WTC11 (cell line): ENCODE results near the gene ARHGAP21. TPM values are rescaled to one million over a fixed set of nuclear protein-coding genes. Genes with fewer than 3 reads are reported as not detected.

Experiments
- ATAC-seq: fragments of 200-7000 bp; cut with Tn5 transposase; 2 replicates; pipeline ENCODE4 v1.10.0; 2021; ENCODE audit warnings: mild to moderate bottlenecking, moderate library complexity
- CTCF ChIA-PET: fragments of 300-600 bp; sonication (Branson Sonifier 250); formaldehyde crosslinking; loops from one replicate; lab custom pipeline; 2021; ENCODE audit warnings: antibody characterized with exemption; lab: Charles Lee
- POLR2A ChIA-PET: fragments of 350-600 bp; sonication (Branson Sonifier 250); formaldehyde crosslinking; loops from one replicate; lab custom pipeline; 2021; ENCODE audit warnings: antibody characterized with exemption; lab: Charles Lee
- DNase-seq: peaks from one replicate; pipeline ENCODE4 v3.0.0; 2021; ENCODE audit warnings: low spot score
- H3K27ac Mint-ChIP-seq: 2 replicates; pipeline ENCODE4 v1.8.0; 2021; ENCODE audit warnings: mixed read lengths
- H3K27me3 Mint-ChIP-seq: 2 replicates; pipeline ENCODE4 v1.8.0; 2021; ENCODE audit warnings: low read depth, mild to moderate bottlenecking, moderate library complexity, mixed read lengths
- H3K36me3 Mint-ChIP-seq: 2 replicates; pipeline ENCODE4 v1.8.0; 2021; ENCODE audit warnings: mixed read lengths
- H3K4me1 Mint-ChIP-seq: 2 replicates; pipeline ENCODE4 v1.8.0; 2022; ENCODE audit warnings: mixed read lengths
- H3K4me3 Mint-ChIP-seq: 2 replicates; pipeline ENCODE4 v1.8.0; 2021; ENCODE audit warnings: mild to moderate bottlenecking, moderate library complexity, mixed read lengths
- H3K9me3 Mint-ChIP-seq: 2 replicates; pipeline ENCODE4 v1.8.0; 2021; ENCODE audit warnings: mixed read lengths
- CBFB ChIP-seq: sonication (generic); formaldehyde crosslinking; IDR thresholded peaks from 2 replicates; pipeline ENCODE4 v1.8.1; 2022; ENCODE audit warnings: mild to moderate bottlenecking, low read depth, missing genetic modification reagents
- CREB1 ChIP-seq: sonication (generic); formaldehyde crosslinking; IDR thresholded peaks from 2 replicates; pipeline ENCODE4 v1.8.0; 2023; ENCODE audit warnings: mild to moderate bottlenecking, missing genetic modification reagents
- CREM ChIP-seq: sonication (generic); formaldehyde crosslinking; IDR thresholded peaks from 2 replicates; pipeline ENCODE4 v1.8.1; 2022; ENCODE audit warnings: mild to moderate bottlenecking, missing genetic modification reagents, moderate library complexity
- ELF4 ChIP-seq: sonication (generic); formaldehyde crosslinking; IDR thresholded peaks from 2 replicates; pipeline ENCODE4 v1.8.1; 2022; ENCODE audit warnings: low read depth, mild to moderate bottlenecking, moderate library complexity, missing genetic modification reagents
- HMGXB4 ChIP-seq: sonication (generic); formaldehyde crosslinking; IDR thresholded peaks from 2 replicates; pipeline ENCODE4 v1.8.1; 2023; ENCODE audit warnings: mild to moderate bottlenecking, moderate library complexity, missing genetic modification reagents
- PREB ChIP-seq: sonication (generic); formaldehyde crosslinking; IDR thresholded peaks from 2 replicates; pipeline ENCODE4 v1.8.1; 2022; ENCODE audit warnings: mild to moderate bottlenecking, missing genetic modification reagents, moderate library complexity, borderline replicate concordance
- RORB ChIP-seq: fragments of 250-450 bp; sonication (Bioruptor Pico); IDR thresholded peaks from 2 replicates; pipeline ENCODE4 v1.9.0; 2021; ENCODE audit warnings: mild to moderate bottlenecking
- TP53 ChIP-seq: sonication (generic); formaldehyde crosslinking; IDR thresholded peaks from 2 replicates; pipeline ENCODE4 v1.8.1; 2023; ENCODE audit warnings: mild to moderate bottlenecking, missing genetic modification reagents
- USF2 ChIP-seq: sonication (generic); formaldehyde crosslinking; IDR thresholded peaks from 2 replicates; pipeline ENCODE4 v1.8.1; 2023; ENCODE audit warnings: mild to moderate bottlenecking, missing genetic modification reagents, moderate library complexity
- ZNF263 ChIP-seq: sonication (generic); formaldehyde crosslinking; IDR thresholded peaks from 2 replicates; pipeline ENCODE4 v1.8.1; 2022; ENCODE audit warnings: low read depth, mild to moderate bottlenecking, moderate library complexity, missing genetic modification reagents
- total RNA-seq: library from RNA; stranded (reverse); gene quantifications from 3 replicates; pipeline ENCODE4 v1.2.3, GENCODE V29; 2021
- TF ChIP-seq, protein P1 (sequence below): sonication (generic); formaldehyde crosslinking; IDR thresholded peaks from 2 replicates; pipeline ENCODE4 v1.8.0; 2023; ENCODE audit warnings: missing genetic modification reagents, mild to moderate bottlenecking, borderline replicate concordance
- TF ChIP-seq, protein P2 (sequence below): fragments of 250-450 bp; sonication (Bioruptor Pico); IDR thresholded peaks from 2 replicates; pipeline ENCODE4 v1.8.0; 2021; ENCODE audit warnings: mild to moderate bottlenecking
- TF ChIP-seq, protein P3 (sequence below): fragments of 250-450 bp; sonication (Bioruptor Pico); conservative IDR thresholded peaks from 2 replicates; pipeline ENCODE4 v1.9.0; 2021; ENCODE audit warnings: mild to moderate bottlenecking
- TF ChIP-seq, protein P4 (sequence below): sonication (generic); formaldehyde crosslinking; IDR thresholded peaks from 2 replicates; pipeline ENCODE4 v1.8.0; 2022; ENCODE audit warnings: mild to moderate bottlenecking, missing genetic modification reagents

The ARHGAP21 gene
- total RNA-seq, 1 experiment from 2014 or later: 33.8 TPM

GRCh38 chr10:24645784-24646183, 77.9 kb downstream of the ARHGAP21 start:
- Mint-ChIP-seq H3K36me3 (no peaks in the 10 kb centered on the region), H3K27me3 (no peaks in the 10 kb centered on the region), H3K4me3 (no peak overlapping the region), H3K4me1 (peaks cover 11% of the 10 kb centered on the region), H3K27ac (no peak overlapping the region), H3K9me3 (no peaks in the 10 kb centered on the region)
- no peak for ATAC-seq
- CTCF ChIA-PET: interaction anchor here (1.1 kb wide), 1 partner anchor 28 kb away, joined by 4 read pairs; no protein-coding TSS in a partner anchor
- TF ChIP-seq PREB (CRISPR knock-in tag) (no peak), CREM (no peak), CBFB (CRISPR knock-in tag) (no peak), CREB1 (no peak), TP53 (CRISPR knock-in tag) (no peak), USF2 (CRISPR knock-in tag) (no peak), ELF4 (CRISPR knock-in tag) (no peak), HMGXB4 (CRISPR knock-in tag) (no peak), ZNF263 (CRISPR knock-in tag) (no peak), RORB (no peak)
- TF ChIP-seq, protein P1, sequence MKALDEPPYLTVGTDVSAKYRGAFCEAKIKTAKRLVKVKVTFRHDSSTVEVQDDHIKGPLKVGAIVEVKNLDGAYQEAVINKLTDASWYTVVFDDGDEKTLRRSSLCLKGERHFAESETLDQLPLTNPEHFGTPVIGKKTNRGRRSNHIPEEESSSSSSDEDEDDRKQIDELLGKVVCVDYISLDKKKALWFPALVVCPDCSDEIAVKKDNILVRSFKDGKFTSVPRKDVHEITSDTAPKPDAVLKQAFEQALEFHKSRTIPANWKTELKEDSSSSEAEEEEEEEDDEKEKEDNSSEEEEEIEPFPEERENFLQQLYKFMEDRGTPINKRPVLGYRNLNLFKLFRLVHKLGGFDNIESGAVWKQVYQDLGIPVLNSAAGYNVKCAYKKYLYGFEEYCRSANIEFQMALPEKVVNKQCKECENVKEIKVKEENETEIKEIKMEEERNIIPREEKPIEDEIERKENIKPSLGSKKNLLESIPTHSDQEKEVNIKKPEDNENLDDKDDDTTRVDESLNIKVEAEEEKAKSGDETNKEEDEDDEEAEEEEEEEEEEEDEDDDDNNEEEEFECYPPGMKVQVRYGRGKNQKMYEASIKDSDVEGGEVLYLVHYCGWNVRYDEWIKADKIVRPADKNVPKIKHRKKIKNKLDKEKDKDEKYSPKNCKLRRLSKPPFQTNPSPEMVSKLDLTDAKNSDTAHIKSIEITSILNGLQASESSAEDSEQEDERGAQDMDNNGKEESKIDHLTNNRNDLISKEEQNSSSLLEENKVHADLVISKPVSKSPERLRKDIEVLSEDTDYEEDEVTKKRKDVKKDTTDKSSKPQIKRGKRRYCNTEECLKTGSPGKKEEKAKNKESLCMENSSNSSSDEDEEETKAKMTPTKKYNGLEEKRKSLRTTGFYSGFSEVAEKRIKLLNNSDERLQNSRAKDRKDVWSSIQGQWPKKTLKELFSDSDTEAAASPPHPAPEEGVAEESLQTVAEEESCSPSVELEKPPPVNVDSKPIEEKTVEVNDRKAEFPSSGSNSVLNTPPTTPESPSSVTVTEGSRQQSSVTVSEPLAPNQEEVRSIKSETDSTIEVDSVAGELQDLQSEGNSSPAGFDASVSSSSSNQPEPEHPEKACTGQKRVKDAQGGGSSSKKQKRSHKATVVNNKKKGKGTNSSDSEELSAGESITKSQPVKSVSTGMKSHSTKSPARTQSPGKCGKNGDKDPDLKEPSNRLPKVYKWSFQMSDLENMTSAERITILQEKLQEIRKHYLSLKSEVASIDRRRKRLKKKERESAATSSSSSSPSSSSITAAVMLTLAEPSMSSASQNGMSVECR (CRISPR knock-in tag): no peak
- TF ChIP-seq, protein P2, sequence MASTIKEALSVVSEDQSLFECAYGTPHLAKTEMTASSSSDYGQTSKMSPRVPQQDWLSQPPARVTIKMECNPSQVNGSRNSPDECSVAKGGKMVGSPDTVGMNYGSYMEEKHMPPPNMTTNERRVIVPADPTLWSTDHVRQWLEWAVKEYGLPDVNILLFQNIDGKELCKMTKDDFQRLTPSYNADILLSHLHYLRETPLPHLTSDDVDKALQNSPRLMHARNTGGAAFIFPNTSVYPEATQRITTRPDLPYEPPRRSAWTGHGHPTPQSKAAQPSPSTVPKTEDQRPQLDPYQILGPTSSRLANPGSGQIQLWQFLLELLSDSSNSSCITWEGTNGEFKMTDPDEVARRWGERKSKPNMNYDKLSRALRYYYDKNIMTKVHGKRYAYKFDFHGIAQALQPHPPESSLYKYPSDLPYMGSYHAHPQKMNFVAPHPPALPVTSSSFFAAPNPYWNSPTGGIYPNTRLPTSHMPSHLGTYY (CRISPR knock-in tag): no peak
- TF ChIP-seq, protein P3, sequence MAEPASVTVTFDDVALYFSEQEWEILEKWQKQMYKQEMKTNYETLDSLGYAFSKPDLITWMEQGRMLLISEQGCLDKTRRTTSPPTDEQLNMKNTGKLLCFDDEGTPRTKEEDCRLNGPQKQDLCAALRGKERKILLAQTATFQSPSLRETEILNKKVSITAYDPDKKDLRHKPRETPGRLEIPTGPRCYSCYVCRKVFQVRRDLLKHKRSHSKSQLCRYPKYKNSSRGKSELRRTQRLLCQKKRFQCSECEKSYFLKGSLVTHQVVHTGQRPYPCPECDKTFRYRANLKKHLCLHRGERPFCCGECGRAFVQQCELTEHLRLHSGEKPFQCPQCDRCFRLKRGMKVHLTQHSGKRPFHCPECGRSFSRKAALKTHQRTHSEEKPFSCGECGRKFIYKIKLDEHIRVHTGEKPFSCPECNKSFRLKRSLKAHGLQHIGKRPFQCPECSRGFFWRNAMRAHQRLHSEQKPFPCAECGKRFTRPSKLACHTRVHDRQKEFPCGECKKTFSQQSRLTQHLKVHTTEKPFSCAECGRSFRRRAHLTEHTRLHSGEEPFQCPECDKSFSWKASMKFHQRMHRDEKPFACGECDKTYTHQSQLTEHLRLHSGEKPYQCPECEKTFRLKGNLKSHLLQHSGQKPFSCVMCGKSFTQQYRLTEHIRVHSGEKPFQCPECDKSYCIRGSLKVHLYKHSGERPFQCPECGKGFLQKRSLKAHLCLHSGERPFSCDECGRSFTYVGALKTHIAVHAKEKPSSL (CRISPR knock-in tag): no peak
- TF ChIP-seq, protein P4, sequence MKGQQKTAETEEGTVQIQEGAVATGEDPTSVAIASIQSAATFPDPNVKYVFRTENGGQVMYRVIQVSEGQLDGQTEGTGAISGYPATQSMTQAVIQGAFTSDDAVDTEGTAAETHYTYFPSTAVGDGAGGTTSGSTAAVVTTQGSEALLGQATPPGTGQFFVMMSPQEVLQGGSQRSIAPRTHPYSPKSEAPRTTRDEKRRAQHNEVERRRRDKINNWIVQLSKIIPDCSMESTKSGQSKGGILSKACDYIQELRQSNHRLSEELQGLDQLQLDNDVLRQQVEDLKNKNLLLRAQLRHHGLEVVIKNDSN (CRISPR knock-in tag): no peak
- DNase-seq: no peak
- POLR2A ChIA-PET: no interaction called here
